Iris pigment epithelial cell (primary cell): ENCODE results near the gene TJP2.
A peak's percentile ranks its signal among the peaks of the same experiment; 100 is the strongest.

Experiments
- DNase-seq: peaks from one replicate; pipeline ENCODE4 v3.0.0-alpha.2; 2011; ENCODE audit warnings: low read depth

TJP2 gene

DNA sequence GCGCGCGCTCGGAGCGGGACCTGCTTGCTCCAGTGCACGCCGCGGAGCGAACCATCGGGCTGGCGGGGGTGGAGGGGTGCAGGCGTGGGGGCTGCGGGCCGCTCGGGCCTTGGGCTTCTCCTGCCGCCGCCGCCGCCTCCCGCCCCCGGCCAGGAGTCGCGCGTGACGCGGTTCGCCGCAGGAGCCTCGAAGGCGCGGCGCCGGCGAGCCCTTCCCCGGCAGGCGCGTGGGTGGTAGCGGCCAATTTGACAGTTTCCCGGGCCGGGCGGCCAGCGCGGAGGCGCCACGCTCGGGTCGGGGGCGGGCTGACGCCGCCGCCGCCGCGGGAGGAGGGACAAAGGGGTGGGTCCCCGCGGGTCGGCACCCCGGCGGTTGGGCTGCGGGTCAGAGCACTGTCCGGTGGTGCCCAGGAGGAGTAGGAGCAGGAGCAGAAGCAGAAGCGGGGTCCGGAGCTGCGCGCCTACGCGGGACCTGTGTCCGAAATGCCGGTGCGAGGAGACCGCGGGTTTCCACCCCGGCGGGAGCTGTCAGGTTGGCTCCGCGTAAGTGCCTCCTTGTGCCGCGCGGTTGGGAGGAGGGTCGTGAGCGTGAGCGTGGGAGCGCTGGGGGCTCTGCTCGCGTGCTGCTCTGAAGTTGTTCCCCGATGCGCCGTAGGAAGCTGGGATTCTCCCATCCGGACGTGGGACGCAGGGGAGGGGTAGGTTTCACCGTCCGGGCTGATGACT, at the start of gene TJP2:
TSS of gene TJP2 (plus strand) at position 387 of the 725 bp plus-strand sequence. CDS start at position 483, 96 bp downstream.
- peak; percentile 78 for DNase-seq

DNA sequence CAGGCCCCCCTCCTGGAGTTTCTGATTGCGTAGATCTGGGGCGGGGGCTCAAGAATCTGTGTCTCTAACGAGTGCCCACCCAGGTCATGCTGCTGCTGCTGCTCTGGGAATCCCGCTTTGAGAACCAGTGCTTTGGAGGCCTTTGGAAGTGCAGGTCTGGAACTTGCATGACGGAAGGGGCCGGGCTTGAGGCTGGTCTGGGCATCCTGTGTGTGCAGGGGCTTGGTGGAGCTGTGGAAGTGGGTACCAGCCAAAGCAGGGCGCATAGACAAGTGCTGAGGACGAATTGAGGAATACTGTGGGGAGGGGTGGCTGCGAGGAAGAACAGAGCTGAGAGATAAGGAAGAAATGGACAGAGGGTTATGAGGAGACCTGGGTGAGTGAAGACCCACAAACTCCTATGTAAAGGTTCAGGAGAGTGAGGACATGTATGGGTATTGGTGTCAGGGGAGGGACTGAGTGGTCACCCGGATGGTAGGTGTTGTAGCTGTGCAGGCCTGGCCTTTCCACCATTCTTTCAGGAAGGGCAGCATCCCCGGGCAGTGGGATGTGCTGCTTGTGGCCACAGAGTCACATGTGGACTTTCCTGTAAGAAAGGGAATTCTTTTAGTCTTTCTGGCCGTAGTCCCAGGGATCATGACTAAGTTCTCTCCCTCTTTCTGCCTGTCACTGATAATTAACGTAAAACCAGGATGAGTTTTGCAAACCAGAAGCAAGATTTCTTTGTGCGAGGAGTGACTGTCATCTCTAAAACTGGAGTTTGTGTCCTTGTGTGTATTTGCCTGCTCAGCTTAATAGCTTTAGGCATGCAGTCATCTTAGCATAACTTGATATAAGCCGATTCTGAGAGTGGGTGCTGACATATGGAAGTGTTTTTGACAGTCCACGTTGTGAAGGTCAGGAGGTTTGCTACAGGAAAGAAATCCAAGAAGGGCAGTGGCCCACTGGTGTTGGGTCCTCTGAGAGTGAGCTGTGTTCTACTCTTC, 43.3 kb upstream of the TJP2 start:
- DNase-seq, result peak; percentile 85

- peak; percentile 92 for DNase-seq
These were observed 42.4 kb upstream of the TJP2 start for GRCh38 chr9:69131682-69132081.

DNA sequence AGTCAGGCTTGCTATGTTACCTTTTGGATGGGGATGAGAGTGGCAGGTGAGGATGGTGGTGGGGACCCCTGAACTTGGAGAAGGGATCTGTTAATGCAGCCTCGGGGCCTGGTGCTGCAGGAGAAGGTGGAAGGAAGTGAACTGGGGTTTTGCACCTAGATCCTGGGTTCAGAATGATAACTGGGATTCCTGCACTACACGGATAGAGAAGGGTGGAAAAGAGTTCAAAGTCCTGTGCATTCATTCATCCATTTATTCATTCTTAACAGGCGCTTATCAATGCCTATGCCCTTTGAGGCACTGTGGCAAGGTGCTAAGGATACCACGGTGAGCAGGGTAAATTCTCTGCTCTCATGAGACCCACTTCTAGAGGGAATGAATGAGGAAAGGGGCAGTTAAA, 41.7 kb upstream of the TJP2 start:
- no peak for DNase-seq

DNA sequence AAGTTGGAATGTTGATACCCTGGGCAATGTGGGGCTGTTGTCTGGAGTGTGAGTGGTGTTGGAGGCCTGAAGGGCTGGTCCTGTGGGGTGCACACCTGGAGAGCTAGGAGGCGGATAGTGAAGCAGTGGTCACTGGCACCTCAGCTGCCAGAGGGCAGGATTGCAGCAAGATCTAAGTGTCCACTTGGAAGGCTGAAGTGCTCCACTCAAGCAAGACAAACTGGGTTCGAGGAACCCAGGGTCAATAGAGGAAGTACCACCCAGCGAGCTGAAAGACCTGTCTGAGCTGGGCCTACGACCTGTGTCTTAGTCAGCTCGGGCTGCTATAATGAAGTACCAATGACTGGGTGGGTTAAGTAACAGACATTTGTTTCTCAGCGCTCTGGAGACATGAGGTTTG, 39.7 kb upstream of the TJP2 start:
- no peak for DNase-seq

DNA sequence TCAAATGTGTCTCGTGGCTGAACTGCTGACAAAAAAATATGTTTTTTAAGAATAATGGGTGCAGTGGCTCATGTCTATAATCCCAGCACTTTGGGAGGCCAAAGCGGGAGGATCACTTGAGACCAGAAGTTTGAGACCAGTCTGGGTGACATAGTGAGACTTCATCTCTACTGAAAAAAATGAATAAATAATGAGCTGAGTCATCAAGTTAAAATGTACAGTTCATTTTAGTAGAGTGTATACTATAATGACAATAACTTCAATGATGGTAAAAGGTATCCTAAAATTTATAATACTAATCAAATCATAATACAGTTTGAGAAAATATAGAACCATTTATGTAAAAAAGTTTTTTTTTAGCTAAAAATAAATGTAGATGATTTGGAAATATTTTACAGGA, 37.9 kb upstream of the TJP2 start:
- no peak for DNase-seq

DNA sequence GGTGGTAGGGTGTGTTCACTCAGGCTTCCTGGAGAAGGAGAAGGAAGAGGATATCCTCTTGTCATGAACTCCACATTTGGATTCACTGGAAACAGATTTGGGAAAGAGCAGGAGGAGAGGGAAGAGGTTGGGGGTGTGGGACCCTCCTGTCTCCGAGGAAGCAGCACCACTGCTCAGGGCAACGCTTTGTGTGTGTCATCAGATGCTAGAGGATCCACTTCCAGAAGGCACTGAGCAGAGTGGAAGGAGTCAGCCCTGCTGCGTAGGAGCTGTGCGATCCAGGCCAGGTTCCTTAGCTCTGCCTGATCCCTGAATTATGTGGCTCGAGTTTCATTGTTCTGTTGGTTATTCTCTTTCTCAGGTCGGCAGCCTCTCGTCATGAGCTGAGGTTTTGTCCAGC, 37.3 kb upstream of the TJP2 start:
- DNase-seq, result no peak

DNA sequence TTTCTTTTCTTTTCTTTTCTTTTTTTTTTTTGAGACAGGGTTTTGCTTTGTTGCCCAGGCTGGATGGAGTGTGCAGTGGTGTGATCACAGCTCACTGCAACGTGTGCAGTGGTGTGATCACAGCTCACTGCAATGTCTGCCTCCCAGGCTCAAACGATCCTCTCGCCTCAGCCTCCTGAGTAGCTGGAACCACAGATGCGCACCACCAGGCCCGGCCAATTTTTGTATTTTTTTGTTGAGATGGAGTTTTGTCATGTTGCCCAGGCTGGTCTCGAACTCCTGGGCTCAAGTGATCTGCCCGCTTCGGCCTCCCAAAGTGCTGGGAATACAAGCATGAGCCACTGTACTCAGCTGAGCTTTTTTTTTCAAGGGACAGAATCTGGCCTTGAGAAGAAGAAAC, 36.8 kb upstream of the TJP2 start:
- no peak for DNase-seq

DNA sequence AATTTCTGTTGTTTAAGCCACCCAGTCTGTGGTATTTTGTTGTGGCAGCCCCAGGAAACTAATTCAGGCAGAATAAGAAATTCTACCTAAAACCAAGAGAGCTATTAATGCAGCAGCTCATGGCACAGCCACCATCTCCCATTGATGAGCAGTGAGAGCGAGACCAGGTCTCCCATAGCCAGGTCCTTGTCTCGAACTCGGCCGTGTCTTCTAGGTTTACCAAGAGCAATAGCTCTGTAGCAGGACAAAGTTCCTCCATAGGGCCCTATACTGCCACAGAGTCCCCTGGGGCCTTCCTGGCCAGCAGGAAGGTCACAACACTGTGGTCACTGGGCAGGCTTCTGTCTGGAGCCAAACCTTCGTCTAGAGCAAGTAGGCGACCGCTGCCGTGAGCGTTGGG, 34.5 kb upstream of the TJP2 start:
- DNase-seq, result no peak

- DNase-seq, result no peak
These were observed 33.8 kb upstream of the TJP2 start for GRCh38 chr9:69140123-69140735.

- DNase-seq, result no peak
These were observed 32.2 kb upstream of the TJP2 start for GRCh38 chr9:69141851-69142250.

GRCh38 chr9:69143291-69143690, 30.8 kb upstream of the TJP2 start:
- no peak for DNase-seq

GRCh38 chr9:69145144-69145715, 28.8 kb upstream of the TJP2 start:
- DNase-seq, result no peak

- DNase-seq, result no peak
These were observed 26.8 kb upstream of the TJP2 start for GRCh38 chr9:69147041-69147834.

DNA sequence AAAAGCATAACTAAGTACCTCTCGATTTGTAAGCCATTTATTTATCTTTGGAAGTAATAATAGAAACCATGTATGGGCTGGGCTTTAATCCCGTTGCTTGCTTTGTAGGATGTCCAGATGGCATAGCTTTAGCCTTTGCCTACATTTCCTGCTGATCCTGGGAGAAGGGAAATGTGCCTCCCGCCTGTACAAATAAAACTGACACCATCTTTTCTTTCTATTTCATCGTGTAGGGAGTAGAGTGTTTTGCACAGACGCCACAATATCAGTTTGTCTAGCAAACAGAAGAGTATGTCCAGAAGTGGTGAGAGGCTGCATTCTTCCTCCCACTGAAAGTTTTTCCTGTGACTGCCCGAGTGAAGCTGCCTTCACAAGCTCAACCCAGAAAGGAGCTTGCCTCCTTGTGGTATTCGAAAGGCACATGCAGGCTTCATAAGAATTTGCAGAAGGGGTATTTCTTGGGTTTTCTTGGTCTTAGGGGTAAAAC, 24.7 kb upstream of the TJP2 start:
- peak; percentile 88 for DNase-seq

DNA sequence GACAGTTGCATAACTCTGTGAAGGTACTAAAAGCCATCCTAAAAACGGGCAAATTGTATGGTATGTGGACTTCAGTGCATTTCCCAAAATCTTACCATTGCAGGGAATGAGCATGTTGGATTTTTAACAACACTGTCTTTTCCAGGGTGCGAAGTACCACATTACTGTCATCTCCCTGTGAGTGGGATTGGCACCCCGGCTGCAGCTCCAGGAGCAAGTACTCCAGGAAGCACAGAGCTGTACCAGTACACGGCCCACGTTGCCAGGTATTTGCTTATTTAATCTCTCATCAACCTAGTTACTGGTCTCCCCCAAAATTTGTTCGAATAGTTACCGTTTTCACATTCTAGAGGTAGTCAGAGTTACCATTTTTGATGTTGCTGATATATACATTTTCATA, 22.6 kb upstream of the TJP2 start:
- no peak for DNase-seq

GRCh38 chr9:69153707-69154521, 20.2 kb upstream of the TJP2 start:
- DNase-seq, result no peak

GRCh38 chr9:69155341-69156030, 18.6 kb upstream of the TJP2 start:
- no peak for DNase-seq

- DNase-seq, result peak; percentile 86
These were observed 16.2 kb upstream of the TJP2 start for GRCh38 chr9:69157751-69158466.
